Neural cell (in vitro differentiated cells): ENCODE data around the gene BCL2L14.

ENCODE experiments used
- EP300 ChIP-seq: fragments of 450-650 bp; conservative IDR thresholded peaks from 2 replicates; pipeline ENCODE4 v1.6.1; 2014; ENCODE audit warnings: antibody characterized with exemption, mild to moderate bottlenecking, moderate library complexity; ENCODE audit not compliant: poor library complexity, severe bottlenecking
- EZH2 ChIP-seq: fragments of 200-600, 300-800 bp; shearing (Covaris generic), sonication (generic); IDR thresholded peaks from 2 replicates; pipeline ENCODE4 v1.6.1; 2014; ENCODE audit warnings: antibody characterized with exemption, low read length, borderline replicate concordance, mild to moderate bottlenecking; ENCODE audit not compliant: insufficient read depth, poor library complexity, severe bottlenecking
- MXI1 ChIP-seq: fragments of 450-650 bp; conservative IDR thresholded peaks from 2 replicates; pipeline ENCODE4 v1.6.1; 2014; ENCODE audit warnings: antibody characterized with exemption, mild to moderate bottlenecking; ENCODE audit not compliant: poor library complexity, severe bottlenecking
- POLR2AphosphoS5 ChIP-seq: IDR thresholded peaks from 2 replicates; pipeline ENCODE4 v1.6.1; 2012
- RAD21 ChIP-seq: fragments of 450-650 bp; conservative IDR thresholded peaks from 2 replicates; pipeline ENCODE4 v1.6.1; 2014; ENCODE audit warnings: antibody characterized with exemption, mild to moderate bottlenecking, moderate library complexity
- SMC3 ChIP-seq: fragments of 450-650 bp; conservative IDR thresholded peaks from 2 replicates; pipeline ENCODE4 v1.6.1; 2014; ENCODE audit warnings: antibody characterized with exemption, mild to moderate bottlenecking, moderate library complexity; ENCODE audit not compliant: poor library complexity
- TAF1 ChIP-seq: IDR thresholded peaks from 2 replicates; pipeline ENCODE4 v1.6.1; 2012; ENCODE audit warnings: low read depth
- TF ChIP-seq, protein P1 (sequence below): fragments of 450-650 bp; IDR thresholded peaks from 2 replicates; pipeline ENCODE4 v1.5.1; 2014; ENCODE audit warnings: antibody characterized with exemption, mild to moderate bottlenecking, moderate library complexity; ENCODE audit not compliant: poor library complexity, severe bottlenecking
- TF ChIP-seq, protein P2 (sequence below): IDR thresholded peaks from 2 replicates; pipeline ENCODE4 v1.6.1; 2012; ENCODE audit warnings: borderline replicate concordance

DNA sequence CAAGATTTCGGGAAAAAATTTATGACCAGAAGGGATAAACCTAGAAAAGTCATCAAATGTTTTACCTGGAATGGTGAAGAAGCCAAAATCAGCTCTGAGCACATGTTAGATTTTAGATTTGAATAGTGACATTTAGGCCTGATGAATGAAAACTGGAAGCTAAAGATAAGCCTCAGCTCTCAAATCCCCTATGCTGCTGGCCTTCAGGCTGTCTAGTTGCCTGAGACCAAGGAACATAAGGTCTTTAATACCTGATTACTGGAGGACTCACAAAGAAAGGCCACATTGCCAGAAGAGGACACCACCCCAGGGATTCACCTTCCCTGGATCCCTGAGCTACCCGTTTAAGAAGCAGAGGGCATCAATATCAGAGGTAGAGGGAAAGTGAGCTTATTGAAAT, 56.6 kb downstream of the BCL2L14 start:
- TF ChIP-seq, protein P1, sequence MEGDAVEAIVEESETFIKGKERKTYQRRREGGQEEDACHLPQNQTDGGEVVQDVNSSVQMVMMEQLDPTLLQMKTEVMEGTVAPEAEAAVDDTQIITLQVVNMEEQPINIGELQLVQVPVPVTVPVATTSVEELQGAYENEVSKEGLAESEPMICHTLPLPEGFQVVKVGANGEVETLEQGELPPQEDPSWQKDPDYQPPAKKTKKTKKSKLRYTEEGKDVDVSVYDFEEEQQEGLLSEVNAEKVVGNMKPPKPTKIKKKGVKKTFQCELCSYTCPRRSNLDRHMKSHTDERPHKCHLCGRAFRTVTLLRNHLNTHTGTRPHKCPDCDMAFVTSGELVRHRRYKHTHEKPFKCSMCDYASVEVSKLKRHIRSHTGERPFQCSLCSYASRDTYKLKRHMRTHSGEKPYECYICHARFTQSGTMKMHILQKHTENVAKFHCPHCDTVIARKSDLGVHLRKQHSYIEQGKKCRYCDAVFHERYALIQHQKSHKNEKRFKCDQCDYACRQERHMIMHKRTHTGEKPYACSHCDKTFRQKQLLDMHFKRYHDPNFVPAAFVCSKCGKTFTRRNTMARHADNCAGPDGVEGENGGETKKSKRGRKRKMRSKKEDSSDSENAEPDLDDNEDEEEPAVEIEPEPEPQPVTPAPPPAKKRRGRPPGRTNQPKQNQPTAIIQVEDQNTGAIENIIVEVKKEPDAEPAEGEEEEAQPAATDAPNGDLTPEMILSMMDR = no peak
- no peak for TF ChIP-seq POLR2AphosphoS5
- TF ChIP-seq, protein P2, sequence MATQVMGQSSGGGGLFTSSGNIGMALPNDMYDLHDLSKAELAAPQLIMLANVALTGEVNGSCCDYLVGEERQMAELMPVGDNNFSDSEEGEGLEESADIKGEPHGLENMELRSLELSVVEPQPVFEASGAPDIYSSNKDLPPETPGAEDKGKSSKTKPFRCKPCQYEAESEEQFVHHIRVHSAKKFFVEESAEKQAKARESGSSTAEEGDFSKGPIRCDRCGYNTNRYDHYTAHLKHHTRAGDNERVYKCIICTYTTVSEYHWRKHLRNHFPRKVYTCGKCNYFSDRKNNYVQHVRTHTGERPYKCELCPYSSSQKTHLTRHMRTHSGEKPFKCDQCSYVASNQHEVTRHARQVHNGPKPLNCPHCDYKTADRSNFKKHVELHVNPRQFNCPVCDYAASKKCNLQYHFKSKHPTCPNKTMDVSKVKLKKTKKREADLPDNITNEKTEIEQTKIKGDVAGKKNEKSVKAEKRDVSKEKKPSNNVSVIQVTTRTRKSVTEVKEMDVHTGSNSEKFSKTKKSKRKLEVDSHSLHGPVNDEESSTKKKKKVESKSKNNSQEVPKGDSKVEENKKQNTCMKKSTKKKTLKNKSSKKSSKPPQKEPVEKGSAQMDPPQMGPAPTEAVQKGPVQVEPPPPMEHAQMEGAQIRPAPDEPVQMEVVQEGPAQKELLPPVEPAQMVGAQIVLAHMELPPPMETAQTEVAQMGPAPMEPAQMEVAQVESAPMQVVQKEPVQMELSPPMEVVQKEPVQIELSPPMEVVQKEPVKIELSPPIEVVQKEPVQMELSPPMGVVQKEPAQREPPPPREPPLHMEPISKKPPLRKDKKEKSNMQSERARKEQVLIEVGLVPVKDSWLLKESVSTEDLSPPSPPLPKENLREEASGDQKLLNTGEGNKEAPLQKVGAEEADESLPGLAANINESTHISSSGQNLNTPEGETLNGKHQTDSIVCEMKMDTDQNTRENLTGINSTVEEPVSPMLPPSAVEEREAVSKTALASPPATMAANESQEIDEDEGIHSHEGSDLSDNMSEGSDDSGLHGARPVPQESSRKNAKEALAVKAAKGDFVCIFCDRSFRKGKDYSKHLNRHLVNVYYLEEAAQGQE = no peak
- TF ChIP-seq EP300 = no peak
- TF ChIP-seq SMC3 = no peak
- TF ChIP-seq EZH2 = no peak
- no peak for TF ChIP-seq RAD21
- no peak for TF ChIP-seq TAF1
- TF ChIP-seq MXI1 = no peak
